Mesenchymal stem cell (in vitro differentiated cells and primary cell): ENCODE measurements around the gene ZNF618.

Source experiments
- DNase-seq: peaks from one replicate; pipeline ENCODE4 v3.0.0-alpha.2; 2013
- H2AFZ ChIP-seq: one replicate; pipeline ENCODE4 v1.6.1; 2013; ENCODE audit warnings: low read depth, mild to moderate bottlenecking, control low read depth, inconsistent platforms, low read length, moderate library complexity
- H2AK5ac ChIP-seq: 2 replicates; pipeline ENCODE4 v1.6.1; 2013; ENCODE audit warnings: low read length, moderate library complexity, mild to moderate bottlenecking, inconsistent platforms; ENCODE audit not compliant: severe bottlenecking
- H2BK120ac ChIP-seq: one replicate; pipeline ENCODE4 v1.6.1; 2013; ENCODE audit warnings: low read depth, mild to moderate bottlenecking, inconsistent platforms, low read length, moderate library complexity
- H2BK12ac ChIP-seq, 2 experiments: one replicate each; pipeline ENCODE4 v1.6.1; 2013; ENCODE audit warnings: inconsistent platforms in 2 of 2, low read length in 2 of 2, mild to moderate bottlenecking in 2 of 2, moderate library complexity in 2 of 2, control low read depth in 1 of 2
- H2BK15ac ChIP-seq: one replicate; pipeline ENCODE4 v1.6.1; 2013; ENCODE audit warnings: mild to moderate bottlenecking, low read depth, inconsistent platforms; ENCODE audit not compliant: poor library complexity, severe bottlenecking
- H2BK5ac ChIP-seq: 2 replicates; pipeline ENCODE4 v1.6.1; 2013; ENCODE audit warnings: low read depth, mild to moderate bottlenecking, low read length, control low read depth, inconsistent platforms; ENCODE audit not compliant: poor library complexity, severe bottlenecking
- H3K14ac ChIP-seq, 2 experiments: one replicate each; pipeline ENCODE4 v1.6.1; 2013; ENCODE audit warnings: inconsistent platforms in 2 of 2, low read length in 2 of 2, control low read depth in 1 of 2, mild to moderate bottlenecking in 1 of 2, moderate library complexity in 1 of 2
- H3K18ac ChIP-seq, 2 experiments: one replicate each; pipeline ENCODE4 v1.6.1; 2013; ENCODE audit warnings: inconsistent platforms in 2 of 2, low read length in 2 of 2, control low read depth in 1 of 2, low read depth in 1 of 2, mild to moderate bottlenecking in 1 of 2
- H3K23ac ChIP-seq, 2 experiments: one replicate each; pipeline ENCODE4 v1.6.1; 2013; ENCODE audit warnings: inconsistent platforms in 2 of 2, low read length in 2 of 2, mild to moderate bottlenecking in 2 of 2, moderate library complexity in 2 of 2, control low read depth in 1 of 2
- H3K27ac ChIP-seq: 2 replicates; pipeline ENCODE4 v1.5.1; 2013; ENCODE audit warnings: mild to moderate bottlenecking, moderate library complexity, low read length, control low read depth, inconsistent platforms; ENCODE audit not compliant: poor library complexity, severe bottlenecking
- H3K27me3 ChIP-seq, 2 experiments: 2 replicates each; pipeline versions ENCODE4 v1.6.1 to v1.7.0; 2013; ENCODE audit warnings: low read length in 2 of 2, mild to moderate bottlenecking in 2 of 2, moderate library complexity in 2 of 2, control low read depth in 1 of 2, inconsistent platforms in 1 of 2; ENCODE audit not compliant: control insufficient read depth in 1 of 2, insufficient read depth in 1 of 2
- H3K36me3 ChIP-seq, 2 experiments: 2 replicates each; pipeline versions ENCODE4 v1.6.1 to v1.7.0; 2013; ENCODE audit warnings: low read length in 2 of 2, control low read depth in 1 of 2, inconsistent platforms in 1 of 2, low read depth in 1 of 2, mild to moderate bottlenecking in 1 of 2; ENCODE audit not compliant: insufficient read depth in 2 of 2, control insufficient read depth in 1 of 2
- H3K4ac ChIP-seq, 2 experiments: one replicate each; pipeline ENCODE4 v1.6.1; 2013; ENCODE audit warnings: inconsistent platforms in 2 of 2, low read length in 2 of 2, mild to moderate bottlenecking in 2 of 2, moderate library complexity in 2 of 2, control low read depth in 1 of 2, low read depth in 1 of 2
- H3K4me1 ChIP-seq: 2 replicates; pipeline ENCODE4 v1.6.1; 2013; ENCODE audit warnings: low read depth, low read length, control low read depth; ENCODE audit not compliant: control insufficient read depth, insufficient read depth
- H3K4me2 ChIP-seq: 2 replicates; pipeline ENCODE4 v1.6.1; 2013; ENCODE audit warnings: low read length, mild to moderate bottlenecking, inconsistent platforms; ENCODE audit not compliant: poor library complexity, severe bottlenecking
- H3K4me3 ChIP-seq, 2 experiments: 2 replicates each; pipeline versions ENCODE4 v1.5.1 to v1.7.0; 2013; ENCODE audit warnings: low read length in 2 of 2, mild to moderate bottlenecking in 2 of 2, control low read depth in 1 of 2, low read depth in 1 of 2; ENCODE audit not compliant: insufficient read depth in 1 of 2
- H3K79me1 ChIP-seq: replicated peaks from 2 replicates; pipeline ENCODE4 v1.6.1; 2013; ENCODE audit warnings: mild to moderate bottlenecking, control low read depth, low read length, inconsistent platforms; ENCODE audit not compliant: poor library complexity, severe bottlenecking
- H3K9ac ChIP-seq: 2 replicates; pipeline ENCODE4 v1.7.0; 2013; ENCODE audit warnings: mild to moderate bottlenecking, low read length, moderate library complexity
- H3K9me3 ChIP-seq: 2 replicates; pipeline ENCODE4 v1.7.0; 2013; ENCODE audit warnings: mild to moderate bottlenecking, low read length; ENCODE audit not compliant: control insufficient read depth
- H4K8ac ChIP-seq: one replicate; pipeline ENCODE4 v1.6.1; 2013; ENCODE audit warnings: inconsistent platforms, mild to moderate bottlenecking, low read length, moderate library complexity
- H4K91ac ChIP-seq: one replicate; pipeline ENCODE4 v1.6.1; 2013; ENCODE audit warnings: mild to moderate bottlenecking, low read length, inconsistent platforms
- WGBS: methylation state at CpG from one replicate; pipeline ENCODE4 v1.1.7; 2013; ENCODE audit warnings: mixed read lengths; 5-methylcytosine and 5-hydroxymethylcytosine counted together

The ZNF618 gene

GRCh38 chr9:113888976-113889375, 12.9 kb downstream of the ZNF618 start:
- 100% methylated on average over 2 of the region's 4 CpGs for WGBS
- H2BK5ac ChIP-seq, result no peak overlapping the region
- H3K9ac ChIP-seq, result no peak overlapping the region
- peaks cover 6 to 25% of the 10 kb centered on the region in 2 experiments for H3K36me3 ChIP-seq
- H2AFZ ChIP-seq, result no peak overlapping the region
- no peaks in the 10 kb centered on the region for H3K27me3 ChIP-seq
- H4K91ac ChIP-seq, result no peak overlapping the region
- peaks cover 8% of the 10 kb centered on the region for H3K4me1 ChIP-seq
- H2AK5ac ChIP-seq, result no peak overlapping the region
- H3K79me1 ChIP-seq, result peaks cover 26% of the 10 kb centered on the region
- no peak overlapping the region for H2BK15ac ChIP-seq
- H3K23ac ChIP-seq, result no peak overlapping the region
- no peak overlapping the region for H2BK12ac ChIP-seq
- no peak overlapping the region for H4K8ac ChIP-seq
- H2BK120ac ChIP-seq, result no peak overlapping the region
- no peak overlapping the region for H3K4me3 ChIP-seq
- H3K14ac ChIP-seq, result no peak overlapping the region
- no peak overlapping the region for H3K4ac ChIP-seq
- no peak overlapping the region for H3K4me2 ChIP-seq
- H3K27ac ChIP-seq, result no peak overlapping the region
- peaks cover 4% of the 10 kb centered on the region for H3K9me3 ChIP-seq
- no peak overlapping the region for H3K18ac ChIP-seq
- DNase-seq, result no peak

- Histone ChIP-seq H4K91ac (no peak overlapping the region), H2AFZ (no peak overlapping the region), H3K27me3 (no peaks in the 10 kb centered on the region), H2AK5ac (no peak overlapping the region), H2BK5ac (no peak overlapping the region), H3K79me1 (peaks cover 26% of the 10 kb centered on the region), H3K4me2 (no peak overlapping the region), H3K4me1 (peaks cover 6% of the 10 kb centered on the region), H3K9ac (no peak overlapping the region), H3K23ac (no peak overlapping the region), H3K18ac (no peak overlapping the region), H2BK120ac (no peak overlapping the region), H3K27ac (no peak overlapping the region), H3K14ac (no peak overlapping the region), H2BK12ac (no peak overlapping the region), H3K4ac (no peak overlapping the region), H2BK15ac (no peak overlapping the region), H3K36me3 (peaks cover 6 to 25% of the 10 kb centered on the region in 2 experiments), H3K4me3 (no peak overlapping the region), H4K8ac (no peak overlapping the region), H3K9me3 (peaks cover 4% of the 10 kb centered on the region)
- WGBS, result 100% methylated on average over 1 of the region's 2 CpGs
- DNase-seq, result no peak
Measured at GRCh38 chr9:113890704-113891103, 14.6 kb downstream of the ZNF618 start.

- no peak overlapping the region for H3K4ac ChIP-seq
- H2BK120ac ChIP-seq, result no peak overlapping the region
- WGBS, result 72% methylated on average over 5 of the region's 6 CpGs
- H3K4me3 ChIP-seq, result no peak overlapping the region
- no peak overlapping the region for H4K91ac ChIP-seq
- H4K8ac ChIP-seq, result no peak overlapping the region
- H2BK12ac ChIP-seq, result no peak overlapping the region
- H2BK15ac ChIP-seq, result no peak overlapping the region
- no peak overlapping the region for H3K18ac ChIP-seq
- H2AFZ ChIP-seq, result no peak overlapping the region
- H3K9ac ChIP-seq, result no peak overlapping the region
- no peak overlapping the region for H3K23ac ChIP-seq
- H3K27ac ChIP-seq, result no peak overlapping the region
- H3K4me1 ChIP-seq, result peaks cover 1% of the 10 kb centered on the region
- no peak overlapping the region for H2AK5ac ChIP-seq
- no peak overlapping the region for H2BK5ac ChIP-seq
- H3K79me1 ChIP-seq, result peaks cover 23% of the 10 kb centered on the region
- H3K9me3 ChIP-seq, result peaks cover 4% of the 10 kb centered on the region
- DNase-seq, result peak; percentile 33
- H3K27me3 ChIP-seq, result no peaks in the 10 kb centered on the region
- no peak overlapping the region for H3K4me2 ChIP-seq
- H3K14ac ChIP-seq, result no peak overlapping the region
- peaks cover 5 to 25% of the 10 kb centered on the region in 2 experiments for H3K36me3 ChIP-seq
Measured at GRCh38 chr9:113892861-113893491, 16.9 kb downstream of the ZNF618 start.

GRCh38 chr9:113894166-113894565, 18.1 kb downstream of the ZNF618 start:
- Histone ChIP-seq H3K36me3 (peaks cover under 1 to 25% of the 10 kb centered on the region in 2 experiments), H3K27me3 (no peaks in the 10 kb centered on the region)

More at GRCh38 chr9:113894166-113894565, 18.1 kb downstream of the ZNF618 start:
- Histone ChIP-seq H2AK5ac (no peak overlapping the region), H2BK12ac (peak overlapping the region in 1 of 2 experiments; percentile 54), H3K4me2 (no peak overlapping the region), H3K4me3 (no peak overlapping the region), H3K18ac (peak overlapping the region in 1 of 2 experiments; percentile 54), H3K79me1 (peaks cover 20% of the 10 kb centered on the region), H2BK5ac (no peak overlapping the region), H3K9me3 (peaks cover 4% of the 10 kb centered on the region), H2BK15ac (no peak overlapping the region), H3K23ac (no peak overlapping the region), H3K4me1 (peaks cover 3% of the 10 kb centered on the region), H2BK120ac (no peak overlapping the region), H4K91ac (no peak overlapping the region), H2AFZ (no peak overlapping the region), H3K9ac (no peak overlapping the region), H3K27ac (no peak overlapping the region), H4K8ac (no peak overlapping the region), H3K4ac (no peak overlapping the region), H3K14ac (no peak overlapping the region)
- 100% methylated on average over 1 of the region's 1 CpG for WGBS
- no peak for DNase-seq
